ENCODE measurements around the gene TCF19. TPM values are rescaled to one million over a fixed set of nuclear protein-coding genes. Genes with fewer than 3 reads are reported as not detected.

The TCF19 gene
- total and polyA plus RNA-seq, 10 of the 15 experiments (the other 5 are each of a cell fraction or from before 2014, with no cell fraction given): 7.7 to 103 (median 53.3) TPM

DNA sequence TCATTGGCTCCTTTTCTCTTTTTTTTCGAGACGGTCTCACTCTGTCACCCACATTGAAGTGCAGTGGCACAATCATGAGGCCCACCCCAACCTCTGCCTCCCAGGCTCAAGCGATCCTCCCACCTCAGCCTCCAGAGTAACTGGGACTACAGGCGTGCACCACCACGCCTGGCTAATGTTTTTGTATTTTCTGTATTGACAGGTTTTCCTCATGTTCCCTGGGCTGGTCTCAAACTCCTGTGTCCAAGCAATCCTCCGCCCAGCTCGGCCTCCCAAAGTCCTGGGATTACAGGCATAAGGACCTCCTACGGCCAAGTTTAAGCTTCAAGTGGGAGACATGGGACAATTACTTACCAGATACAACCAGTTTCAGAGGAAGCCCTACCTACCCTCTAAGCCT, 21.5 kb downstream of the TCF19 start (continued):
- TF ChIP-seq CHD2 (IDR thresholded peaks at IDR 0.05; ENCODE audit: borderline replicate concordance, low read depth, low read length): no peak
- TF ChIP-seq, protein P1, sequence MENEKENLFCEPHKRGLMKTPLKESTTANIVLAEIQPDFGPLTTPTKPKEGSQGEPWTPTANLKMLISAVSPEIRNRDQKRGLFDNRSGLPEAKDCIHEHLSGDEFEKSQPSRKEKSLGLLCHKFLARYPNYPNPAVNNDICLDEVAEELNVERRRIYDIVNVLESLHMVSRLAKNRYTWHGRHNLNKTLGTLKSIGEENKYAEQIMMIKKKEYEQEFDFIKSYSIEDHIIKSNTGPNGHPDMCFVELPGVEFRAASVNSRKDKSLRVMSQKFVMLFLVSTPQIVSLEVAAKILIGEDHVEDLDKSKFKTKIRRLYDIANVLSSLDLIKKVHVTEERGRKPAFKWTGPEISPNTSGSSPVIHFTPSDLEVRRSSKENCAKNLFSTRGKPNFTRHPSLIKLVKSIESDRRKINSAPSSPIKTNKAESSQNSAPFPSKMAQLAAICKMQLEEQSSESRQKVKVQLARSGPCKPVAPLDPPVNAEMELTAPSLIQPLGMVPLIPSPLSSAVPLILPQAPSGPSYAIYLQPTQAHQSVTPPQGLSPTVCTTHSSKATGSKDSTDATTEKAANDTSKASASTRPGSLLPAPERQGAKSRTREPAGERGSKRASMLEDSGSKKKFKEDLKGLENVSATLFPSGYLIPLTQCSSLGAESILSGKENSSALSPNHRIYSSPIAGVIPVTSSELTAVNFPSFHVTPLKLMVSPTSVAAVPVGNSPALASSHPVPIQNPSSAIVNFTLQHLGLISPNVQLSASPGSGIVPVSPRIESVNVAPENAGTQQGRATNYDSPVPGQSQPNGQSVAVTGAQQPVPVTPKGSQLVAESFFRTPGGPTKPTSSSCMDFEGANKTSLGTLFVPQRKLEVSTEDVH (IDR thresholded peaks at IDR 0.05; ENCODE audit: low read depth, partially characterized antibody): no peak
- TF ChIP-seq CREB1 (IDR thresholded peaks at IDR 0.05; ENCODE audit: low read depth): no peak
- TF ChIP-seq, protein P2, sequence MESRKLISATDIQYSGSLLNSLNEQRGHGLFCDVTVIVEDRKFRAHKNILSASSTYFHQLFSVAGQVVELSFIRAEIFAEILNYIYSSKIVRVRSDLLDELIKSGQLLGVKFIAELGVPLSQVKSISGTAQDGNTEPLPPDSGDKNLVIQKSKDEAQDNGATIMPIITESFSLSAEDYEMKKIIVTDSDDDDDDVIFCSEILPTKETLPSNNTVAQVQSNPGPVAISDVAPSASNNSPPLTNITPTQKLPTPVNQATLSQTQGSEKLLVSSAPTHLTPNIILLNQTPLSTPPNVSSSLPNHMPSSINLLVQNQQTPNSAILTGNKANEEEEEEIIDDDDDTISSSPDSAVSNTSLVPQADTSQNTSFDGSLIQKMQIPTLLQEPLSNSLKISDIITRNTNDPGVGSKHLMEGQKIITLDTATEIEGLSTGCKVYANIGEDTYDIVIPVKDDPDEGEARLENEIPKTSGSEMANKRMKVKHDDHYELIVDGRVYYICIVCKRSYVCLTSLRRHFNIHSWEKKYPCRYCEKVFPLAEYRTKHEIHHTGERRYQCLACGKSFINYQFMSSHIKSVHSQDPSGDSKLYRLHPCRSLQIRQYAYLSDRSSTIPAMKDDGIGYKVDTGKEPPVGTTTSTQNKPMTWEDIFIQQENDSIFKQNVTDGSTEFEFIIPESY (IDR thresholded peaks at IDR 0.05): no peak
- no peak for TF ChIP-seq NR2F1 (conservative IDR thresholded peaks at IDR 0.05)
- TF ChIP-seq RUNX3 (IDR thresholded peaks at IDR 0.05; ENCODE audit: low read length): no peak
- TF ChIP-seq STAT3 (IDR thresholded peaks at IDR 0.05; ENCODE audit: low read depth, low read length): no peak
- no peak for TF ChIP-seq CHD4 (IDR thresholded peaks at IDR 0.05)
- TF ChIP-seq, protein P3, sequence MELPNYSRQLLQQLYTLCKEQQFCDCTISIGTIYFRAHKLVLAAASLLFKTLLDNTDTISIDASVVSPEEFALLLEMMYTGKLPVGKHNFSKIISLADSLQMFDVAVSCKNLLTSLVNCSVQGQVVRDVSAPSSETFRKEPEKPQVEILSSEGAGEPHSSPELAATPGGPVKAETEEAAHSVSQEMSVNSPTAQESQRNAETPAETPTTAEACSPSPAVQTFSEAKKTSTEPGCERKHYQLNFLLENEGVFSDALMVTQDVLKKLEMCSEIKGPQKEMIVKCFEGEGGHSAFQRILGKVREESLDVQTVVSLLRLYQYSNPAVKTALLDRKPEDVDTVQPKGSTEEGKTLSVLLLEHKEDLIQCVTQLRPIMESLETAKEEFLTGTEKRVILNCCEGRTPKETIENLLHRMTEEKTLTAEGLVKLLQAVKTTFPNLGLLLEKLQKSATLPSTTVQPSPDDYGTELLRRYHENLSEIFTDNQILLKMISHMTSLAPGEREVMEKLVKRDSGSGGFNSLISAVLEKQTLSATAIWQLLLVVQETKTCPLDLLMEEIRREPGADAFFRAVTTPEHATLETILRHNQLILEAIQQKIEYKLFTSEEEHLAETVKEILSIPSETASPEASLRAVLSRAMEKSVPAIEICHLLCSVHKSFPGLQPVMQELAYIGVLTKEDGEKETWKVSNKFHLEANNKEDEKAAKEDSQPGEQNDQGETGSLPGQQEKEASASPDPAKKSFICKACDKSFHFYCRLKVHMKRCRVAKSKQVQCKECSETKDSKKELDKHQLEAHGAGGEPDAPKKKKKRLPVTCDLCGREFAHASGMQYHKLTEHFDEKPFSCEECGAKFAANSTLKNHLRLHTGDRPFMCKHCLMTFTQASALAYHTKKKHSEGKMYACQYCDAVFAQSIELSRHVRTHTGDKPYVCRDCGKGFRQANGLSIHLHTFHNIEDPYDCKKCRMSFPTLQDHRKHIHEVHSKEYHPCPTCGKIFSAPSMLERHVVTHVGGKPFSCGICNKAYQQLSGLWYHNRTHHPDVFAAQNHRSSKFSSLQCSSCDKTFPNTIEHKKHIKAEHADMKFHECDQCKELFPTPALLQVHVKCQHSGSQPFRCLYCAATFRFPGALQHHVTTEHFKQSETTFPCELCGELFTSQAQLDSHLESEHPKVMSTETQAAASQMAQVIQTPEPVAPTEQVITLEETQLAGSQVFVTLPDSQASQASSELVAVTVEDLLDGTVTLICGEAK (IDR thresholded peaks at IDR 0.05; ENCODE audit: borderline replicate concordance): no peak

Measured in GM12878 (cell line).